PFSK-1 (cell line): Measurements from ENCODE around the gene WLS.

ENCODE experiments used
- FOXP2 ChIP-seq: optimal IDR thresholded peaks from 2 replicates; pipeline ENCODE3; 2011; ENCODE audit warnings: borderline replicate concordance, control low read depth, inconsistent platforms; ENCODE audit not compliant: insufficient read depth; ENCODE audit errors: extremely low read length, extremely low read depth
- POLR2AphosphoS5 ChIP-seq: IDR thresholded peaks from 2 replicates; pipeline ENCODE4 v1.6.1; 2012; ENCODE audit warnings: low read depth, mild to moderate bottlenecking, control low read depth, low read length, moderate library complexity
- SIN3A ChIP-seq: IDR thresholded peaks from 2 replicates; pipeline ENCODE4 v1.6.1; 2012; ENCODE audit warnings: mild to moderate bottlenecking, low read length, moderate library complexity, borderline replicate concordance; ENCODE audit not compliant: insufficient read depth
- TAF1 ChIP-seq: IDR thresholded peaks from 2 replicates; pipeline ENCODE4 v1.6.1; 2012; ENCODE audit warnings: low read length, control low read depth, borderline replicate concordance; ENCODE audit not compliant: insufficient read depth
- TF ChIP-seq, protein P1 (sequence below), 2 experiments: IDR thresholded peaks; 2 replicates each; pipeline versions ENCODE4 v1.6.1 to v1.8.0; 2011 to 2012; ENCODE audit warnings: low read depth in 2 of 2, low read length in 2 of 2, control low read depth in 1 of 2, inconsistent platforms in 1 of 2, mild to moderate bottlenecking in 1 of 2, moderate library complexity in 1 of 2; ENCODE audit not compliant: insufficient read depth in 1 of 2

Gene WLS

DNA sequence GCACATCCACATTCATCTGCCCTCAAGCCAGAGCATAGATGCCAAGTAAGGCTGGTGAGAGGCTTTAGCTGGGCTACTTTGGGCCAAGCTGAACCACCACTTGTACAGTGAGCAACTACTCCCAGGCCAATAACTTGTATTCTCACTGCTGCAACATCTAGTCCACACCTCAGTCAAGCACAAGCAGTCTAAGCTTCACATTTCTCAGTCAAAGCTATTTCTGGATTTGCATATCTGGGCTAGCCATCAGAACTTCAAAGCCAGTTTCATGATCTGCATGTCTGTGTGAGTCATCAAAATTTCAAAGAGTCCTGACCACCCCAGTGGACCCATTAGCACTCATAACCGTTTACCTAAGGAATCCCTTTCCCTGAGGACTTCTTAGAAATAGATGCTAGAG, 104.2 kb downstream of the WLS start:
- no peak for TF ChIP-seq FOXP2
- no peak for TF ChIP-seq SIN3A
- TF ChIP-seq, protein P1, sequence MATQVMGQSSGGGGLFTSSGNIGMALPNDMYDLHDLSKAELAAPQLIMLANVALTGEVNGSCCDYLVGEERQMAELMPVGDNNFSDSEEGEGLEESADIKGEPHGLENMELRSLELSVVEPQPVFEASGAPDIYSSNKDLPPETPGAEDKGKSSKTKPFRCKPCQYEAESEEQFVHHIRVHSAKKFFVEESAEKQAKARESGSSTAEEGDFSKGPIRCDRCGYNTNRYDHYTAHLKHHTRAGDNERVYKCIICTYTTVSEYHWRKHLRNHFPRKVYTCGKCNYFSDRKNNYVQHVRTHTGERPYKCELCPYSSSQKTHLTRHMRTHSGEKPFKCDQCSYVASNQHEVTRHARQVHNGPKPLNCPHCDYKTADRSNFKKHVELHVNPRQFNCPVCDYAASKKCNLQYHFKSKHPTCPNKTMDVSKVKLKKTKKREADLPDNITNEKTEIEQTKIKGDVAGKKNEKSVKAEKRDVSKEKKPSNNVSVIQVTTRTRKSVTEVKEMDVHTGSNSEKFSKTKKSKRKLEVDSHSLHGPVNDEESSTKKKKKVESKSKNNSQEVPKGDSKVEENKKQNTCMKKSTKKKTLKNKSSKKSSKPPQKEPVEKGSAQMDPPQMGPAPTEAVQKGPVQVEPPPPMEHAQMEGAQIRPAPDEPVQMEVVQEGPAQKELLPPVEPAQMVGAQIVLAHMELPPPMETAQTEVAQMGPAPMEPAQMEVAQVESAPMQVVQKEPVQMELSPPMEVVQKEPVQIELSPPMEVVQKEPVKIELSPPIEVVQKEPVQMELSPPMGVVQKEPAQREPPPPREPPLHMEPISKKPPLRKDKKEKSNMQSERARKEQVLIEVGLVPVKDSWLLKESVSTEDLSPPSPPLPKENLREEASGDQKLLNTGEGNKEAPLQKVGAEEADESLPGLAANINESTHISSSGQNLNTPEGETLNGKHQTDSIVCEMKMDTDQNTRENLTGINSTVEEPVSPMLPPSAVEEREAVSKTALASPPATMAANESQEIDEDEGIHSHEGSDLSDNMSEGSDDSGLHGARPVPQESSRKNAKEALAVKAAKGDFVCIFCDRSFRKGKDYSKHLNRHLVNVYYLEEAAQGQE (IDR thresholded peaks at IDR 0.05; ENCODE audit: insufficient read depth in 1 of 2, low read depth in 2 of 2, low read length in 2 of 2): no peak
- TF ChIP-seq TAF1: no peak
- no peak for TF ChIP-seq POLR2AphosphoS5

DNA sequence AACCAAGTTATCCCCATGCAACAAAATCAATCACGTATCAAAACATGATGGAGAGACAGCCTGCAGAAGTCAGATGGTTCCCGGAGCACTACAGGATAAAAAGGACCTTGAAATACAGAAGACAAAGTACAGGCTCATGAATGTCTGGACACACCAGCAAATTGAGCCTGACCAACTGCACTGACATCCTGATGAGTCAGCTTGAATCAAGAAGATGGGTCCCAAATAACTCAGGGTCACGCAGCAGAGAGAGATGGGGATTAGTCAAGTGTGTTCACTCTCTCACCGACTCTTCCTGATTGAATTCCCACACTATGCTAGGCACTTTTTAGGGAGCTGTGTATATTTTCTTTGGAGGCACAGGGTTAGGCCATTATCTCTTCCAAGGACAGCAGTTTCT, 110.8 kb downstream of the WLS start:
- TF ChIP-seq POLR2AphosphoS5: no peak
- TF ChIP-seq FOXP2: no peak
- TF ChIP-seq, protein P1 (IDR thresholded peaks at IDR 0.05; ENCODE audit: insufficient read depth in 1 of 2, low read depth in 2 of 2, low read length in 2 of 2): no peak
- no peak for TF ChIP-seq SIN3A
- no peak for TF ChIP-seq TAF1

DNA sequence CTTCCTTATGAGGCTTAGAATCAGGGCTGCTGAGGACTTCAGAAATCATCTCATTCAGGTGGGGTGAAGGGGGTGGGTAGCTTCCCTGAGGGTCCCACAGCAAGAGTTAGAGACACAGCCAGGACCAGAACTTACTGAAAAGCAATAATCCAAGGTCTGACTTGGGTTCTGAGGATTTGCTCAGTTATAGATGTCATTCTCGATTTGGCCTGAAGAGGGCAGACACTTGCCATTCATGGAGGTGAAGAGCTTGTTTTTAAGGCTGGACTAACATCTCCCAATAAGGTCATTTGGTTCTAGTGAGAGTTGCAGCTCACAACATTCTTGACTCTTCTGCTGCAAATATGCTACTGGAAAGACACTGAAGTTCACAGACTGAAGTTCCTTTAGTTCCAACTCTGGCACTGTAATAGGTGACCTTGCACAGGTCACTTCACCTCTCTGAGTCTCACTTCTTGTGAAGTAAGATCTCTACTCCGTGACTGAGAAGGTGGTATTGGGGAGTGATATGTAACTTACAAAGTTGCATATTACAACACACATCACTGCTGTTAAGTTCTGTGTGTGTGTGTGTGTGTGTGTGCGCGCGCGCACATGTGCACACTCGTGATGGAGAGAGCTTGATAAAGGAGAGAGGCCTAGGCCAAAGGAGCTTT, 112.1 kb downstream of the WLS start:
- TF ChIP-seq, protein P1 (IDR thresholded peaks at IDR 0.05; ENCODE audit: insufficient read depth in 1 of 2, low read depth in 2 of 2, low read length in 2 of 2): no peak
- TF ChIP-seq TAF1 (no peak), SIN3A (no peak), POLR2AphosphoS5 (no peak)

DNA sequence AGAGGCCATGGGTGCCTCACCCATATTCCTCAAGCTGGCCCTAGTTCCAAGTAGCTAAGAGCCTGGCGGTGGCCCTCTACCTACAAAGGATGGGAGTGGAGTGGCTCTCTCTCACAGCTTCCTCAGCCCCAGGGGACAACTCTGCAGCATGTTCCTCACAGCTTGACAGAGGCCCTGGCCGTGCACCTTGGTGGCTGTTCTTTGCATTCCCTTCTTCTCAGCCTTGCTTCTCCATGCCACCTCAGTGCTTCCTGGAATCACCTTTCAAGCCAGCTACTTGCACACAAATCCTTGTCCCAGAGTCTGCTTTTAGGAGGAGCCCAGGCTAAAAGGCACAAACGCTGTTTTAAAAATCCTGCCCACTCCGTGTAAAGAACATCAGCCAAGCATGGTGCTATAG, 112.9 kb downstream of the WLS start:
- TF ChIP-seq, protein P1 (IDR thresholded peaks at IDR 0.05; ENCODE audit: insufficient read depth in 1 of 2, low read depth in 2 of 2, low read length in 2 of 2): no peak
- TF ChIP-seq POLR2AphosphoS5: no peak
- no peak for TF ChIP-seq FOXP2
- TF ChIP-seq TAF1: no peak
- TF ChIP-seq SIN3A: no peak

DNA sequence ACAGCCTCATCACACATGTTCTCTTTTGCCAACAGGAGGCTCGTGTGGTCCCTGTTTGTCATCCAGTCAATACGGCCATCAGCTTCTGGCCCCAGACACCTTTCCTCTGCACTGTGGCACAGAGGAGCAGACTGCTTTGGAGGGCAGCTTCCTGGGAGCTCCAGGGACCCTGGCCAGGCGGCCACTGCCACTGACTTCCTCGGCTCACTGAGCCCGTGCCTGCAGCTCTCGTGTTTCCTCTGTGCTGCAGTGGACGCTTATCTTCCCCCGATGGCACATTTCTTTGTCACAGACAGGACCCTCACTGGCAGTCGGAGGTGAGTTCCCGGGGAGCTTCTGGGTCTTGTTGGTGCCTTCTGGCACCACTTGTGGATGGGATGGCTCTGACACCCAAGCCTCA, 114.9 kb downstream of the WLS start:
- TF ChIP-seq TAF1 (no peak), SIN3A (no peak), POLR2AphosphoS5 (no peak), FOXP2 (no peak)
- TF ChIP-seq, protein P1 (IDR thresholded peaks at IDR 0.05; ENCODE audit: insufficient read depth in 1 of 2, low read depth in 2 of 2, low read length in 2 of 2): no peak
